ENCODE measurements around the gene LRRC25.
"Not testable (repeated sequence)": the region's sequence is repeated elsewhere in the genome, so short reads cannot be mapped to it uniquely, and the experiment has no call there.

LRRC25 gene

GRCh38 chr19:18424890-18425514, 27.6 kb upstream of the LRRC25 start:
- no peak for DNase-seq (ENCODE audit: low read depth)

DNA sequence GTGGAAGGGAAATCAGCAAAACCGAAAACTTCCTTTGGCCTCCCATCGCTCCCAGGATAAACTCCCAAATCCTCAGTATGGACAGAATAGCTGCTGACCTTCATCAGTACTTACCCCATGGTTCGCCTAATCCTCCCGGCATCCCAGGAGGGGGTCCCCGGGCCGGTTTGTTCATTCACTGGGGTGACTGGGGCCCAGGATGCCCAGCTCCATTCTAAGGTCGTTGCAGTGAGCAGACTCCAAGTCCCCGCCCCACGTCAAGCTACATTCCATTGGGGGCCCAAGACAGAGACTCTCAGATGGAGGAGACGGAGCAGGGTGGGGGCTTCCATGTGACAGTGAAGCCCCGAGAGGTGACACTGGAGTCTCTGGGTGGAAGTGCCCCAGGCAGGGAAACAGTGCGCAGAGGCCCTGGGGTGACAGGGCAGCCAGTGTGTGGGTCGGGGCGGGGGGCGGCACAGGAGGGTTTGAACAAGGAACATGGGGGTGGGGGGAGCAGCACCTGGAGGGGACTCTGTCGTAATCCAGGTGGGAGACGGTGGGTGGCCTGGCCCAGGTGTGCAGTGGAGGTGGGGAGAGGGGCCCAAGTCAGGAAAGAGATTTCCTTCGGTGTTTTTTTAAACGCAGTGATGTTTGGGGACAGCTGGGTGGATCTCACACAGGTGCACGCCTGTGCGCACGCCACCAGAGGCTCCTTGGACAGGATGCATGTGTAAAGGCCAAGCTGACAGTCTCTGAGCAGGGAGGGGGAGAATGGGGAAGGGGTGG, 26.9 kb upstream of the LRRC25 start:
- no peak for DNase-seq (ENCODE audit: low read depth)

- DNase-seq (ENCODE audit: low read depth): no peak
Observed at GRCh38 chr19:18423258-18424020, 26.0 kb upstream of the LRRC25 start.

DNA sequence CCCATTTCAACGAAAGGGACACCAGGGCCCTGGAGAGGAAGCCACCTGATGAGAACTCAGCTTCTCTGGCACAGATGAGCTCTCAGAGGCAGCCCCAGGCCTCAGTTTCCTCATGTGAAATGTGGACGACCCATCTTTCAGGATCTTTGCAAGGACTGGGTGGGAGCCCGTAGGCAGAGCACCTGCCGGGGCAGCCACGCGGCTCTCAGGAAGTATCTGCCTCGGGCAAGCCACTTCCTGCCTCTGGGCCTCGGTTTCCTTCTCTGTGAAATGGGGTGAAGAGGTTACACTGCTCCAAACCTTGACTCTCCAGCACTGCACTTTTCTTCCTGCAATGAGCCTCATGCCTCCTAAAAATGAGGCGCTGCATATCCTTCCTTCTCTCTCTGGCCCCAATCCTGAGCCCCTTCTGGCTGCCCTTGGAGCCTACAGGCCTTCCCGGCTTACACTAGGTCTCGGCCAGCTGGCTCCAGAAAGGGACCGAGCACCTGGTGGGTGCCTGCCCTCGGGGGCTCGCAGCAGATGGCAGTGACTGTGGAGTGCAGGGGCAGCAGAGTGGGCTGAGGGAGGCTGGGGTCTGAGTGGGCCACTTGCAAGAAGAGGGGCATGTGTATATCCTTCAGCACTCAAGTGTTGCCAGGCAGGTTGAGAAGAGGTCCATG, 25.2 kb upstream of the LRRC25 start:
- no peak for DNase-seq (ENCODE audit: low read depth)

- DNase-seq (ENCODE audit: low read depth): no peak
Observed at GRCh38 chr19:18421371-18421959, 24.0 kb upstream of the LRRC25 start.

GRCh38 chr19:18420930-18421329, 23.5 kb upstream of the LRRC25 start:
- no peak for DNase-seq (ENCODE audit: low read depth)

DNA sequence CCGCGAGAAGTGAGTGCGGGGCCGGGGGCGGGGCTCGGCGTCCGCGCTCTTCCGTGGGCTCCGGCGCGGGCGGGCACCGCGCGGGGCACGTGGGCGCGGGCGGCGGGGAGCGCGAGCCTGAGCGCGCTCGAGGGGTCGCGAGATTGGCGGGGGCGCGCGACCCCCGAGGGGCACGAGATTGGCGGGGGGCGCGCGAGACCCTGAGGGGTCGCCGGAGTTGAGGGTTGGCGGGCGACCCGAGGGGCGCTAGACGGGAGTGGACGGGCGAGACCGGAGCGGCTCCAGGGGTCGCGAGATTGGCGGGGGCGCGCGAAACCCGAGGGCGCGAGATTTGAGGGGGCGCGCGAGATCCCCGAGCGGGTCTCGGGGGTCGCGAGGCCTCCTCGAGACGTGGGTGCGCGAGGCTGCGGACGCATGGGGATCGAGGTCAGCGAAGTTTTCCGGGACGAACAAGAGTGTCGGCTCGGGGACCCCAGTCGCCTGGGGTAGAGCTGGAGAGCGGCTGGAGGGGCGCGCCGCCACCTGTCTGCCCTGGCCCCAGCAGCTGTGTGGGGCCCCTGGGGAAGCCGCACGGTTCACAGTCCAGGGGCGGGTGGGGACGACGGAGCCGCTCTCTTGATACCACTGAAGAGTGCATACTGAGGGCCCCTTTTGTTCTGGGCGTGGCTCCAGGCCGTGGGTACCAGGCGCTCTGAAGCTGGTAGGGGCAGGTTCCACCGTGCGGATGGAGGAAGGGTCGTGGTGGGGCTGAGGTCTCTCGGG, 22.5 kb upstream of the LRRC25 start:
- no peak for DNase-seq (ENCODE audit: low read depth)

- peak; percentile 73 for DNase-seq (ENCODE audit: low read depth)
Observed at GRCh38 chr19:18419195-18419698, 21.8 kb upstream of the LRRC25 start, which contains the start of gene SSBP4. SSBP4 (plus strand) TSS chr19:18419398; CDS start chr19:18419649, 251 bp downstream.

DNA sequence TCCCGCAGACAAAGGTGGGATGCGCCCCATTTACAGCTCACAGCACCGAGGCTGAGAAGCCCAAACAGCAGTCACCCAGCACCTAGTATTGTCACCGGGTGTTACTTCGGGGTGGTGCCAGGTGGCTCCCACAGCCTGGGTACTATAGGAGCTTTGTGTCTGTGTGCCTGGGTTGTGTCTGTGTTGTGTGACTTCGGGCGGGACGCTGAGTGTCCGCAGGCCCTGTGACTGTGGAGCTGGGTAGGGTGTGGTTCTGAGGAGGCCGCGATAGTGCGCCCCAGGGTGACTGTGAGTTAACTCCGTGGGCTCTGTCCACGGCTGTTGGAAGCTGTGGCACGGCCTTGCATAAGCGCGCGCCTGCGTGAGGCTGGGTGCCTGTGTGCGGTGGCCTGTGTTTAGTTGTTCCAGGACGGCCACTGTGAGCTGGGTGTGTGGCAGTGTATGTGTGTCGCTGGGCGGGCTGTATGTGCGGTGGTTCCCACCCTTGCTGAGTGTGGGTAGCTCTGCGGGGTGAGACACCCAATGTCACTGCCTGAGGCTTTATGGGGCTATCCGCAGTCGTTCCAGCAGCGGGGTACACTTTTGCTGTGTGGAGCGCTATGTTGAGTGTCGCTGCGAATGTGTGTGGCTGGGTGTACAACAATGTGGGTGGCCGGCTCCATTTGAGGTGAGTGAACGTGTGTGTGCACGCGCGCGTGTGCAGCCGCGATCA, 21.2 kb upstream of the LRRC25 start:
- DNase-seq (ENCODE audit: low read depth): no peak

GRCh38 chr19:18418029-18418482, 20.6 kb upstream of the LRRC25 start:
- DNase-seq (ENCODE audit: low read depth): no peak

- DNase-seq (ENCODE audit: low read depth): no peak
Observed at GRCh38 chr19:18417250-18418028, 20.0 kb upstream of the LRRC25 start.

- peak; percentile 59 for DNase-seq (ENCODE audit: low read depth)
Observed at GRCh38 chr19:18416778-18417249, 19.4 kb upstream of the LRRC25 start.

GRCh38 chr19:18415178-18415867, 17.9 kb upstream of the LRRC25 start:
- DNase-seq (ENCODE audit: low read depth): no peak

- DNase-seq (ENCODE audit: low read depth): no peak
Observed at GRCh38 chr19:18414504-18415177, 17.2 kb upstream of the LRRC25 start.

GRCh38 chr19:18412610-18413239, 15.3 kb upstream of the LRRC25 start:
- no peak for DNase-seq (ENCODE audit: low read depth)

DNA sequence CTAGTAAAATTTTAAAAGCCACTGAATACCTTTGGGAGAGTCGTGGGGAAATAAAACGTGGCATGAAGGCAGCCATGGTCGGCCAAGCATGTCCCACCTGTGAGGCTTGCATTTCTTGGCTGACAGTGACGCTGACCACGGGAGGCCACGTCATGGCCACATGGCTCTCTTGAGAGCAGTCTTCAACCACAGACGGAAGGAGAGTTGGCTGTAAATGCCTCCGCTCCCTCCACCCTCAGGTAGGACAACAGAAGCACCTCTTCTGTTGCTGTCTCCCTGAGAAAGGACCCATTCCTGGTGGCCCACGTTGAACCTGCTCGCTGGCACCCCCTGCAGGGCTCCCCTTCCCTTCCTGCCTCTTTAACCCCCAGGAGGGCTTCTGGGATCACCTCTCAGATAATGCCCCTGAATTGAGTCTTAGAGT, 10.6 kb upstream of the LRRC25 start:
- DNase-seq (ENCODE audit: low read depth): no peak

DNA sequence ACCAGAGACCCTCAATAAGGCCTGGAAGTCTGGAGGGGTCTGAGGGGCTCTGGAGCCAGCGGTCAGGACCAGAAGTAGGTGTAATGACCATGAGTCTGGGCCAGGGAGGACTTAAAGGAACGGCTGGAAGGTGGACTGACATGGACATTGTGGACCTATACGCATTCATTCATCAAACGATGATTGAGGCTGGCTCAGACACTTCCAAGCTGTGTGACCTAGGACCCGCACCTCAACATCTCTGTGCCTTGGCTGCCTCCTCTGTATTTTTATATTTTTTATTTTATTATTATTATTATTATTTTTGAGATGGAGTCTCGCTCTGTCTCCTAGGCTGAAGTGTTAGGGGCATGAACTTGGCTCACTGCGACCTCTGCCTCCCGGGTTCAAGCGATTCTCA, 9.3 kb upstream of the LRRC25 start:
- DNase-seq (ENCODE audit: low read depth): no peak

GRCh38 chr19:18405754-18406153, 8.3 kb upstream of the LRRC25 start:
- DNase-seq (ENCODE audit: low read depth): not testable (repeated sequence)
